PC-3 (cell line): ENCODE data around the gene RFK. TPM values are rescaled to one million over a fixed set of nuclear protein-coding genes. Genes with fewer than 3 reads are reported as not detected.

Experiments used
- ATAC-seq: fragments of 200-7000 bp; cut with Tn5 transposase; 2 replicates; pipeline ENCODE4 v1.9.1; 2020; ENCODE audit warnings: mild to moderate bottlenecking, moderate library complexity
- Bru-seq: library from RNA; stranded (reverse); fragments of 400-500 nt; gene quantifications from one replicate; lab custom pipeline; 2021; lab: Mats Ljungman, UMichigan
- BruChase-seq, 2 experiments: library from RNA; stranded (reverse); fragments of 400-500 nt; gene quantifications; one replicate each; lab custom pipeline; 2021; lab: Mats Ljungman, UMichigan
- BruUV-seq: library from RNA; stranded (reverse); fragments of 400-500 nt; replicated peaks from 2 replicates; lab custom pipeline; 2021; lab: Mats Ljungman, UMichigan
- CTCF ChIA-PET: fragments of 300-600 bp; sonication (Branson Sonifier 250); formaldehyde crosslinking; loops from one replicate; lab custom pipeline; 2022; ENCODE audit warnings: antibody characterized with exemption; lab: Charles Lee
- POLR2A ChIA-PET: fragments of 300-600 bp; sonication (Branson Sonifier 250); formaldehyde crosslinking; loops from one replicate; lab custom pipeline; 2022; ENCODE audit warnings: antibody characterized with exemption; ENCODE audit not compliant: unreplicated experiment; lab: Charles Lee
- DNase-seq: peaks from one replicate; pipeline ENCODE4 v3.0.0-alpha.2; 2015
- H2AFZ ChIP-seq: fragments of 300-600 bp; sonication (generic); 2 replicates; pipeline ENCODE4 v1.6.0; 2016; ENCODE audit warnings: antibody characterized with exemption, low read length
- H3F3A ChIP-seq: fragments of 300-600 bp; sonication (generic); one replicate; pipeline ENCODE4 v1.6.0; 2017; ENCODE audit warnings: antibody characterized with exemption, low read length, control low read depth, mild to moderate bottlenecking; ENCODE audit not compliant: unreplicated experiment
- H3K27ac ChIP-seq: fragments of 300-600 bp; sonication (generic); 2 replicates; pipeline ENCODE4 v1.5.1; 2016; ENCODE audit warnings: mild to moderate bottlenecking, low read length
- H3K27me3 ChIP-seq: fragments of 300-600 bp; sonication (generic); 2 replicates; pipeline ENCODE4 v1.6.1; 2016; ENCODE audit warnings: low read length, mixed read lengths
- H3K36me3 ChIP-seq: fragments of 300-600 bp; sonication (generic); 2 replicates; pipeline ENCODE4 v1.6.1; 2016; ENCODE audit warnings: low read depth, mixed run types, low read length, mixed read lengths
- H3K4me1 ChIP-seq: fragments of 300-600 bp; sonication (generic); 2 replicates; pipeline ENCODE4 v1.5.1; 2016; ENCODE audit warnings: low read length; ENCODE audit not compliant: insufficient read depth
- H3K4me2 ChIP-seq: fragments of 300-600 bp; sonication (generic); 2 replicates; pipeline ENCODE4 v1.6.0; 2016; ENCODE audit warnings: low read length
- H3K4me3 ChIP-seq: fragments of 300-600 bp; sonication (generic); 2 replicates; pipeline ENCODE4 v1.5.1; 2016; ENCODE audit warnings: mild to moderate bottlenecking, low read length, mixed read lengths
- H3K79me2 ChIP-seq: fragments of 300-600 bp; sonication (generic); 2 replicates; pipeline ENCODE4 v1.6.1; 2017; ENCODE audit warnings: low read length, mixed read lengths
- H3K9ac ChIP-seq: fragments of 300-600 bp; sonication (generic); 2 replicates; pipeline ENCODE4 v1.6.0; 2016; ENCODE audit warnings: mild to moderate bottlenecking, low read length
- H3K9me2 ChIP-seq: fragments of 300-600 bp; sonication (generic); replicated peaks from 2 replicates; pipeline ENCODE4 v1.6.1; 2016; ENCODE audit warnings: mixed run types, low read length, mixed read lengths
- H3K9me3 ChIP-seq: fragments of 300-600 bp; sonication (generic); 2 replicates; pipeline ENCODE4 v1.6.1; 2016; ENCODE audit warnings: low read length, mixed read lengths
- H4K20me1 ChIP-seq: fragments of 300-600 bp; sonication (generic); 2 replicates; pipeline ENCODE4 v1.6.1; 2016; ENCODE audit warnings: low read length, mixed read lengths
- EZH2 ChIP-seq: fragments of 300-600 bp; sonication (generic); IDR thresholded peaks from one replicate; pipeline ENCODE4 v1.6.1; 2017; ENCODE audit warnings: antibody characterized with exemption, mild to moderate bottlenecking, low read length; ENCODE audit not compliant: unreplicated experiment
- EZH2phosphoT487 ChIP-seq: fragments of 300-600 bp; sonication (generic); IDR thresholded peaks from 2 replicates; pipeline ENCODE4 v1.6.1; 2018; ENCODE audit warnings: mild to moderate bottlenecking, antibody characterized with exemption, low read length, borderline replicate concordance
- intact Hi-C: fragments of 100-400 bp; cut with micrococcal nuclease; formaldehyde crosslinking; loops from 2 replicates; pipeline ENCODE4 v1.9.0; 2023
- long read RNA-seq: library from polyadenylated mRNA; unstranded; transcript quantifications from one replicate; pipeline ENCODE4 v2.0.0, GENCODE V29; 2021; ENCODE audit not compliant: unreplicated experiment
- total RNA-seq: library from RNA; depleted of rRNA; stranded (reverse); fragments of >200 nt; gene quantifications from 2 replicates; pipeline ENCODE4 v1.2.3, GENCODE V29; 2014; rRNA removed
- TF ChIP-seq, protein P1 (sequence below): fragments of 300-600 bp; sonication (generic); conservative IDR thresholded peaks from 2 replicates; pipeline ENCODE4 v1.5.1; 2017; ENCODE audit warnings: antibody characterized with exemption, low read depth, mild to moderate bottlenecking, low read length

Gene RFK
- total RNA-seq, result 8.1 and 9.7 TPM in 2 replicates
- percentile 57 among the genes with signal in this experiment for Bru-seq, nascent RNA
- BruChase-seq, experiment 1, labeled RNA remaining after a 6-hour chase, result percentile 82 among the genes with signal in this experiment
- BruChase-seq, experiment 2, labeled RNA remaining after a 2-hour chase, result percentile 66 among the genes with signal in this experiment
- long read RNA-seq, transcript RFK-201 (4 exons, 2,684 nt), result major isoform, 39 of 43 reads
- long read RNA-seq, partial matches to known transcripts, result 1 of 43 reads
- long read RNA-seq, other reads (novel, unspliced or antisense), result 2 of 43 reads

DNA sequence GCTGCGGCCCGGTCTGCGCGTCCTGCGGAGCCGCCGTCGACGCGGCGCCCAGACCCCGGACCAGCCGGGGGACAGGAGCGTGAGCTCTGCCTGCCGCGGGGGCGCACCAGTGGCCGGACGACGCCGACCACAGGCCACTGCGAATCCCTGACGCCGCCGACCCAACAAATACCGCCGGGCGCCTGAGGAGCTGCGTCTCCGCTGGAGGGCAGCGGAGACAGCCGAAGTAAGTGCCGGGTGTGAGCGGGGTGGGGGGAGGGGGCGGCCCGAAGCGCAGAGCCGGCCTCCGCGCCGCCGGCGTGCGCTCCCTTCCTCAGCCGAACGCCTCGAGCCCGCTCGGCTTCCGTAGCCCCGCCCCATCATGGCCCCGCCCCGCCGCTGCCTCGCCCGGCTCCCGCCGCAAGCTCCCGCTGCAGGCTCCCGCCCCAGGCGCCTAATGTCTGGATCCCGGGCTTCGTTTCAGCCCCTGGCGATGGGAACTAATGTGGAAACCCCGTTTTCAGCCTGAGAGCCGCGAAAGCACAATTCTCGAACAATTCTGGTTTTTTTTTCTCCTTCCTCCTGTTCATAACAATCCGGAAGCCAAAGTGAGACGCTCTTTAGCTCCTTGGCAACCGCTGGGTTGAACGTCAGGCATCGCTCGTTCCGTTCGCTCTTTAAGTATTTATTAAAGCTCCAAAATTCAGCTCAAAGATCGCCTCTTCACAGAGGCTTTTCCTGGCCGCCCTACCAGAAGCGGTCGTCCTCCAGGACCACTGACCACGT lies at the start of gene RFK:
Gene RFK (minus strand): TSS at position 232 of the 765 bp plus-strand sequence. CDS start 255 bp downstream, outside the sequence.
- no peaks in the 10 kb centered on the region for H4K20me1 ChIP-seq
- peaks cover 13% of the 10 kb centered on the region for H3K79me2 ChIP-seq
- intact Hi-C loops, result no loop called here
- DNase-seq, result peak; percentile 81
- peak within 1 kb of the TSS; percentile 61 for H3K27ac ChIP-seq
- POLR2A ChIA-PET, result interaction anchor here (0.7 kb wide), 1 partner anchor 40 kb away, joined by 3 read pairs; no protein-coding TSS in a partner anchor
- no peaks in the 10 kb centered on the region for H3K9me2 ChIP-seq
- no peaks in the 10 kb centered on the region; the same call in 1 of the 2 replicates for H3K4me1 ChIP-seq
- ATAC-seq, result peak; percentile 85
- H3K9me3 ChIP-seq, result no peaks in the 10 kb centered on the region
- peak within 1 kb of the TSS; percentile 99 for H2AFZ ChIP-seq
- TF ChIP-seq, protein P1, sequence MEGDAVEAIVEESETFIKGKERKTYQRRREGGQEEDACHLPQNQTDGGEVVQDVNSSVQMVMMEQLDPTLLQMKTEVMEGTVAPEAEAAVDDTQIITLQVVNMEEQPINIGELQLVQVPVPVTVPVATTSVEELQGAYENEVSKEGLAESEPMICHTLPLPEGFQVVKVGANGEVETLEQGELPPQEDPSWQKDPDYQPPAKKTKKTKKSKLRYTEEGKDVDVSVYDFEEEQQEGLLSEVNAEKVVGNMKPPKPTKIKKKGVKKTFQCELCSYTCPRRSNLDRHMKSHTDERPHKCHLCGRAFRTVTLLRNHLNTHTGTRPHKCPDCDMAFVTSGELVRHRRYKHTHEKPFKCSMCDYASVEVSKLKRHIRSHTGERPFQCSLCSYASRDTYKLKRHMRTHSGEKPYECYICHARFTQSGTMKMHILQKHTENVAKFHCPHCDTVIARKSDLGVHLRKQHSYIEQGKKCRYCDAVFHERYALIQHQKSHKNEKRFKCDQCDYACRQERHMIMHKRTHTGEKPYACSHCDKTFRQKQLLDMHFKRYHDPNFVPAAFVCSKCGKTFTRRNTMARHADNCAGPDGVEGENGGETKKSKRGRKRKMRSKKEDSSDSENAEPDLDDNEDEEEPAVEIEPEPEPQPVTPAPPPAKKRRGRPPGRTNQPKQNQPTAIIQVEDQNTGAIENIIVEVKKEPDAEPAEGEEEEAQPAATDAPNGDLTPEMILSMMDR, result peak; percentile 38
- TF ChIP-seq EZH2phosphoT487, result no peak
- TSS peak; percentile 79 for BruUV-seq
- H3K27me3 ChIP-seq, result no peaks in the 10 kb centered on the region
- peak within 1 kb of the TSS; percentile 85 for H3K9ac ChIP-seq
- H3F3A ChIP-seq, result no peaks in the 10 kb centered on the region
- CTCF ChIA-PET, result no interaction called here
- peak within 1 kb of the TSS; percentile 95 for H3K4me2 ChIP-seq
- H3K4me3 ChIP-seq, result peak within 1 kb of the TSS; percentile 94
- H3K36me3 ChIP-seq, result peaks cover 7% of the 10 kb centered on the region; the same call in 1 of the 2 replicates

DNA sequence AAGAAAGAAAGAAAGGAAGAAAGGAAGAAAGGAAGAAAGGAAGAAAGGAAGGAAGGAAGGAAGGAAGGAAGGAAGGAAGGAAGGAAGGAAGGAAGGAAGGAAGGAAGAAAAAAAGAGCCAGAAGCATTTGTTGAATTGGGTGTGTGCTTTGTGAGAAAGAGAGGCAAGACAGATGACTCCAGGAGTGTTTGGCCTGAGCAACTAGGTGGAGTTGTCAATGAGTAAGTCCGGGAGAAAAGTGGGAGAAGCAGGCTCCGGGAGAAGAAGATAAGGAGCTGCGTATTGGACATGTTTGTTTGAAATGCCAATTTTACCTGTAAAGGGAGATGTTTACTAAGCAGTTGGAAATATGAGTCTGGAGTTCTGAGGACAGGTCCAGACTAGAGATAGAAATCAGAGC lies 49.7 kb upstream of the RFK start:
- no peaks in the 10 kb centered on the region for H3K9me2 ChIP-seq
- ChIA-PET CTCF (no interaction called here), POLR2A (no interaction called here)
- no peak overlapping the region for H3K27ac ChIP-seq
- no peak overlapping the region for H3K9ac ChIP-seq
- no peaks in the 10 kb centered on the region for H3F3A ChIP-seq
- H3K27me3 ChIP-seq, result no peaks in the 10 kb centered on the region
- ATAC-seq (no peak), DNase-seq (no peak)
- H3K4me3 ChIP-seq, result no peak overlapping the region
- H3K36me3 ChIP-seq, result no peaks in the 10 kb centered on the region; the same call in 1 of the 2 replicates
- H3K4me2 ChIP-seq, result no peak overlapping the region
- intact Hi-C loops, result no loop called here
- no peaks in the 10 kb centered on the region for H3K9me3 ChIP-seq
- H3K79me2 ChIP-seq, result no peaks in the 10 kb centered on the region
- peaks cover 7% of the 10 kb centered on the region; the same call in 1 of the 2 replicates for H3K4me1 ChIP-seq
- no peaks in the 10 kb centered on the region for H4K20me1 ChIP-seq
- no peak overlapping the region for H2AFZ ChIP-seq
- no TSS peak for BruUV-seq
- TF ChIP-seq, protein P1, result no peak
- TF ChIP-seq EZH2phosphoT487, result no peak
- no peak for TF ChIP-seq EZH2
